NCI-H2171 treated with DMSO at 0.1 percent for 48 hours (cell line): ENCODE measurements around the gene RYK.
"Not testable (repeated sequence)": the region's sequence is repeated elsewhere in the genome, so short reads cannot be mapped to it uniquely, and the experiment has no call there.

Experiments used
- DNase-seq: peaks from one replicate; lab custom pipeline; 2025; lab: John Stamatoyannopoulos, UW

The RYK gene

DNA sequence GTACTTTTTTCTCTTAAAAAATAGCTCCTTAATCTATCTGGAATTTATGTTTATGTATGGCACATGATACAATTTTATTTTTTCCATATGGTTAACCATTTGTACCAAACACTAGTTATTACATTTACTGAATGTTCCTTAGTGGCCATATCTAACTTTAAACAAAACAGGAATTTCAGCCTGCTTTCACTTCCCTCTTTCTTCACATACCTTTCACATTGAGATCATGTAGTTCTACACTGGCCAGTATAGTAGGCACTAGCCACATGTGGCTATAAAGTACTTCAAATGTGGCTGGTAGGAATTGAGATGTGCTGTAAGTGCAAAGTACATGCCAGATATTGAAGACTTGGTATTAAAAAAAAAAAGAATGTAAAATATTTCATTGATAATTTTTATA is 4.7 kb upstream of the RYK start:
- no peak for DNase-seq

DNA sequence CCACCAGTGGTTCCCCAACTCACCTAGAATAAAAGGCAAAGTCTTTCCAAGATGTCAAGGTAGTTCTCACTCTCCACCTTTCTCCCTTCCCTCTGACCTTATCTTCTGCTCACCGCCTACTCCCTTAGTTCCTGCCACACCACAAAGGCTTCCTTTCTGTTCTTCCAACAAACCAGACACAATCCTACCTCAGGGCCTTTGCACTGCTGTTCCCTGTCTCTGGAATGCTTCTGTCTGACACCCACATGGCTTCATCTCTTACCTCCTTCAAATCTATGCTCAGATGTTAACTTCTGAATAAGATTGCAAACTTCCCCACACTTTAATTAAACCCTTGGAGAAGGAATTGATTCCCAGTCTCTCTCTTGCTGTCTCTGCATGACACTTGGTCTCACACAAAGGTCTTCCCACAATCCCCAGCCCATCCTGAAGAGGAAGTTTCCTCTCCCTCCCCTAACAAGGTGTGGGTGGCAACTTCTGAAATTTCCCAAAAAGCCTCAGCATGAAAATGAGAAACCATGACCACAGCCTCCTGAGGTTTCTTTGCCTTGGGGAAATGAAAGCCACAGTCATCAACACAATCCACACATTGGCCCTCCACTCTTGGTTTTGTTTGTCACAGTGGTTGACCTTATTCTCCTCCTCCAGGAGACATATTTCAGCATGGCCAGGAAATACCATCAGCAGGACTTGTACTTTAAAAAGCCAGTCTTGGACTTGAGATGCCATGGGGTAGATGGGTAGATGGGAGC is 3.0 kb upstream of the RYK start:
- no peak for DNase-seq

DNA sequence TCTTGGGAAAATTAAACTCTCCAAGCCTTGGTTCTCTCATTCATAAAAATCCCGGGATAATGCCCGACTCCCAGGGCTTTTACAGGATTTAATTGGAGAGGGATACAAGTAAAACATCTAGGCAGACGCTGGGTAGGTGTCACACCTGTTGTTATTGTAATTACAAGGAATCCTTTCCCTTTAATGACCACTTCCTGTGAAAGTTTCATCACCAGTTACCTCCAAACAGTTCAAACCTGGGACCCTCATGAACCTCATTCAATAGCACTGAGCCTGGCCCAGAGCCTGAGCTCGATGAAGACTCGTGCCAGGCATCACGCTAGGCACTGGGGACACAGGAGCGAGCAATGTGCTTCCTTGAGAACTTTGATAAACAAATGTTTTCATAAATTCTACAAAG is 2.1 kb upstream of the RYK start:
- no peak for DNase-seq

DNA sequence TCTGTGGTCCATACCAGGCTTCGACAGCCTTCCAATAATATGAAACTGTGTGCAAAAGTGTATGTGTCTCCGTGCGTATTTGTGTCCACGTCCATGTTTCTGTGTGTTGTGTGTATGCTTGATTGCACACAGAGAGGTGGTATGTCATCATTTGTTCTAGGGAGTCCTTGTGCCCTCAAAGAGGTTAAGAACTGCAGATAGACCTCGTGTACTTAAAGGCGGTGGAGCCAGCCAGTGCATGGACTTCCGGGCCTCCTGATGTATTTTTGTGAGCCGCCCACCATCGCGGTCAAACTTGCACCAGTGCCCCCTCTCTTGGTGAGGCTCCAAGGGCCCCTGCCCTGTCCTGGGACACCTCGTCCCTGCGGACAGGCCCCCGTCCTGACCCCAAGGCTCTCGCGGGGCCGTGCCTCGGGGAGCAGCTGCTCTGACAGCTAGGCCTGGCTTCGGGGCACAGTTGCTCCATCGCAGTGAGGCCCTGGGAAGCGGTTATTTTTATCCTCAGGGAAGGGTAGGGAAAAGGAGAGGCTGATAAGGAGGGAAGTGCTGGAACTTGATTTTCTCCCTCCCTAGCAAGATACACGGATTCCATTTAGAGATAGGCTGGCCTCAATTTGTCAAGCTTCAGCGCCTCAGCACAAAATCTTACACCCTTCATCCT is 1.2 kb upstream of the RYK start:
- DNase-seq: no peak

DNA sequence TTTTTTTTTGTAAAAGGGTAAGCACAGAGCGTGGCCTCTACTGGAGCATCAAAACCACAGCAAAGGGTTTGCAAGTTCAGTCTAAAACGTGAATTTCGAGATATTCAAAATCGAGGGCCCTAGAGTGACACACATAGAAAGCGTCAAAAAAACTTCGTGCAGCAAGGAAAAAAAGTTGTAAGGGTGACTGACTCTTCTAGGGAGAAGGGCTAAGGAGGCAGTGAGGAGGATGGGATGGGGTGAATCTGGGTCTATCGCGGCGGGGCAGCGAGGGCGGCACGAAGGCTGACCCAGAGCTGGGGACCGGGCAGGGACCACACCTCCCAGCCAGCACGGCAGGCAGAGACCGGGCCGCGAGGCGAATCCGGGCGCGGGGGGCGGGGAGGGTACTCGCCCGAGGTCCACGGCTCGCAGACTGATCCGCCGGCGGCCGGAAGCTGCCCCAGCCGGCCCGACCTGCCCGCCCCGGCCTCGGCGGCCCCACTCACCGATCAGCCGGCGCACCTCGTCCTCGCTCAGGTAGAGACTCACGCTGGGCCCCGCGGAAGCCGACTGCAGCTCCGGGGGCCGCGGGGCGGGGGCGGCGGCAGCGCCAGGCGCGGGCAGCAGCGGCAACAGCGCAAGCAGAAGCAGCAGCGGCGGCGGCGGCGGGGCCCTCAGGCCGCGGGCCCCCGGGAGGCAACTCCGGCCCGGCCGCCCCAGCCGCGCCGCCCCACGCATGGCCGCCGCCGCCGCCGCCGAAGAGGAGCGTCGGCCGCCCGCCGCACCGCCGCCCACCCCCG is 533 bp downstream of the RYK start:
- DNase-seq: peak; percentile 51

DNA sequence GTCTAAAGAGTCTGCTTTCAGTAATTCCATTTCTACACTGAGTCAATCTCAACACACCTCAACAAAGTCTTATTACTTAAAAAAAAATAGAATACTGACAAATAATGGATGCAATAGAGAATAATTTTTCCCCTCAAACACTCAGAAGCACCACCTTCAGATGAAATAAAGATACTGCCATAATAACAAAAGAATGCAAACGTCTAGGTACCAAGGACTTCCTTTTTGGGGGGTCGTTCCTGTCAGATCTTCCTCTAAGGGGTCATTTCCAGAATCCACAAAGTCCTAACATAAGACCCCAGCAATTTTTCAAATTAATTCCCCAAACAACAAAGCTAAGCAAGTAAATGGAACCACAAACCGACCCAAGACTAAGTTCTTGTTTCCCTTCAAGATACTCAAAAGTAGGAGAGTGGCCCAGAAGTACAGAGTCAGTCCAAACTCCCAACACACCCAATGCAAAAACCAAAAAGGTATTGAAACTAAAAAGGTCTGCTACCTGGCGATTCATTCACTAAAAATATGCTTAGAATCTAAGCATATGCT is 1.3 kb downstream of the RYK start:
- DNase-seq: no peak

DNA sequence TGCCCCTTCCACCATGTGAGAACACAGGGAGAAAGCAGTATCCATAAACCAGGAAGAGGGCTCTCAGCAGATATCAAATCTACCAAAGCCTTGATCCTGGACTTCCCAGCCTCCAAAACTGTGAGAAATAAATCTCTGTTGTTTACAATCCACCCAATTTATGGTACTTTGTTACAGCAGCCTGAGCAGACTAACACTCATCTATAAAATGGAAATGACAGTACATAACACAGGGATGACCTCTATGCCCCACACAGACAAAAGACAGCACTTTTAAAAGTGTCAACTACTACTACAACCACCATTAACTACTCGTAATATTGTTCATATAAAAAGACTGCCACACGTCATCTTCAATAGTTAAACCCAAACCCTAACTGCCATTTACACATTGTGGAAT is 5.7 kb downstream of the RYK start:
- DNase-seq: no peak

DNA sequence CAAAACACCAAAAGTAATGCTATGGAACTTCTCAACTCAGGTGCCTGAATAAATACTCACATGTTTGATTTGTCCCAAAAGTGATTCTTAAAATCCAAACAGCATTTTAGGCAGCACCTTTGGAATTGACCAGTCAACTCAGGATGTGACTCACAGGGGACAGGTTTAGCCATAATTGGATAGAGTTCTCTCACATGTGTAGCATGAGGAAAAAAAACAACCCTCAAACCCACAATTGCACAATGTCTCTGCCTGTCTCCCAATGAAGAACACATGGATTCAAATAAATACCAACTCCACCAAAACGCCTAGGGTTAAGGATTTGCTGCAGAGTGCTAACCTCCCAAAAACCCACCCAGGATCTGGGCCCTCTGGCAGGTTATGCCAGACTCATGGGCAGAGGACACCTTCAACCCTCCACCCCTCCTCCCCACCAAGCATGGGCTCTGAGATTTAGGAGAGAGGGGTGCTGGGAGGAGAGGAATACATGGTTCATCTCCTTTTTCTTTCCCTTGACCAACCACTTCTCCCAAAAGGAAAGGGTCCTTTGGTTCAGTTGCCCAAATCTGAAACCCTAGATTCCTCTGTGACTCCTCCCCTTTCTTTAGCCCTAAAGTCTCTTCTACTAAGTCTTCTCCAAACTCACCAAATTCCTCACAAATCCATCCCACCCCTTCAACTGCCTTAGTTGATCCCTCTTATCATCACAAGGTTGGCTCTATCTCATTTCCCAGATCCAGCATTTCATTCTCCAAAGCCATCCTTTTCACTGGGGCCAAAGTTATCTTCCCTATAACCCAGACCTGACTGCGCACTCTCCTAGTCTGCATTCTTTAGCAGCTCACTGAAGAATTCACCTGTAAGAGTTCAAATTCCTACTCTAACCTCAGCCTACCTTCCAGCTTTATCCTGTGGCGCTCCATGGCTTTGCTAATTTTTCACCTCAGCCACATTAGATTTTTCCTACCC is 7.7 kb downstream of the RYK start:
- DNase-seq: no peak

DNA sequence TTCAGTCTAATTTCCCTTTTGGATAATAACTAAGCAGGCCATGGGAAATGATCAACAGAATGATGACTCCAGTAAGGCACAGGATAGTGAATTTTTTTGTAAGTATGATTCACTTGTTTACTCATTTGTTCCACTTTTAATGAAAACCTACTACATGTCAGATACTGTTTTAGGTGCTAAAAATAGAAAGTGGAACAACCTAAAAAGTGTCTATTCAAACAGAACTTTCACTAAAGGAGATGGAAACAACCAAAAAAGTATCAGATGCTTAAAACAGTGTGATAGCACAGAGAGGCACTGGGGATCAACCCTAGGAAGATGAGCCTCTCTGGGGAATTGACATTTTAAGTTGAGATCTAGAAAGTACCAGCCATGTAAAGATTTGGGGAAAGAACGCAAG is 11.1 kb downstream of the RYK start:
- no peak for DNase-seq

DNA sequence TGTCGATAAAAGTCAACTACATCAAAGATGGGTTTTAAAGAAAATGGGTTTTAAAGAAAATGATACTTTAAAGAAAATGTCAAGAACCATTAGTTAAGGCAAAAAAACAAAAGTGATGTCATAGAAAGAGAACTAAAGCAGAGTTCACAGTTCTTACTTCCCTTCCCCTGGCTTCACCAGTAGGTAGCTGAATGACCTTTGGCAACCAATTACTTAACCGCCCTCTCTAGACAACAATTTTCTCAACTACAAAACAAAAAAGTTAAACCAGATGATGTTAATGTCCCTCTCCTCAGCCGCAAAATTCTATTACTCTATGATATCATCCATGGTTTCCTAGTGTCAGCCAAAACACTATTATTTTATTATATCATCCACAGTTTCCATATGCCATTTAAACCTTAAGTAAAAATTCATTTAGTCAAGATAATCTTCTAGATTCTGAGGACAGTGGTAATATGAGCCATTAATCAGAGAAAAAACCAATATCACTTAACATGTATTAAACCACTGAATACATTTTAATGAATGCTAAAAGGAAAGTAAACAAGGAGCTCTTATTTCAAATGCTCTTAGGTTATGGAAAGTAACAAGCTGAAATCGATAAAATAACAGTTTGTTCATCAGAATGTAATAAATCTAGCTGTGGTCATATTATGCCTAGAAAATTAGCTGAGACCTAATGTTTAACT is 13.1 kb downstream of the RYK start:
- DNase-seq: no peak

DNA sequence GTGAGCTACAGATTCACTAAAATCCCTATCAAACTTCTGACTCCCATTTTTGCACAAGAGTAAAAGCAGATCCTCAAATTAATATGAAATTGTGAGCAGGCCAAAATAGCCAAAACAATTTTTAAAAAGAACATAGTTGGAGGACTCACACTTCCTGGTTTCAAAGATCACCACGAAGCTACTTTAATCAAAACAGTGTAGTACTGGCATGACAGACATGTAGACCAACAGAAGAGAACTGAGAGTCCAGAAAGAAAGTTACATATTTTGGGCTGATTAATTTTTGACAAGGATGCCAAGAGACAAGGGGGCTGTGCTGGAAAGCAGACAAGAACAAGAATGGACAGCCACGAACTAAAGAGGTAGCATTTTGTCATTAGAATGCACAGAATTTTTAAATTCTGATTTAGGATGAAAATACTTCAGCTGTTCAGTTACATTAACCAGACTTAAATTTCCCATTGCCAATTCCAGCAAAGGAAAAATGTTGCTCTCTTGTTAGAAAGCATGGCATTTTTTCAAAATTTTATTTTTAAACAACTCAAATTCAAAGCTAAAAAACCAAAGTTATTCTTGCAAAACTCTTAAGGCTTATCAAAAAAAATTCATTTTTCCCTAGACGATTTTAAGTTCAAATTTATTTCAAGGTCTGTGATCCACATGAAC is 14.0 kb downstream of the RYK start:
- no peak for DNase-seq

DNA sequence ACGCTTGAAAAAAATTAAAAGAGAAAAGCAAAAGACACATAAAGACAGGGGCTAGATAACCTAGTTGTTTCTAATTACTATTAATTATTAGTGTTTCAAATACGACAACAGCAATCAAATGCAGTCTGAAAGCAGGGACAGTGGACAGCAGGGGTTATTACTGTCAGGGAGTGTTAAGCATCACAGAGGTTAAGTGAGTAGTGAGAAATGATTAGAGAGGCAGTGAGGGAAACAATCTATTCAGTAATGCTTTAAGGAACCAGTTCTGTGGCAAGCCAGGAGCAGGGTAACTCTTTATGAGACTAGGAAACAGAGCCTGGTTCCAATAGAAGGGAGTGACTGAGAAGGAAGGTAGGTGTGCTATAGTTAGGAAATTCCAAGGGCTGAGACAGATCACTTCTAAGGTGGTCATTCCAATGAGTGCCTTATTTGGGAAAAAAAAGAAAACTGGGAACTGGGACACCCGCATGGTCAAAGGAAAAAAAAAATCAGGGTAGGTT is 15.0 kb downstream of the RYK start:
- no peak for DNase-seq

DNA sequence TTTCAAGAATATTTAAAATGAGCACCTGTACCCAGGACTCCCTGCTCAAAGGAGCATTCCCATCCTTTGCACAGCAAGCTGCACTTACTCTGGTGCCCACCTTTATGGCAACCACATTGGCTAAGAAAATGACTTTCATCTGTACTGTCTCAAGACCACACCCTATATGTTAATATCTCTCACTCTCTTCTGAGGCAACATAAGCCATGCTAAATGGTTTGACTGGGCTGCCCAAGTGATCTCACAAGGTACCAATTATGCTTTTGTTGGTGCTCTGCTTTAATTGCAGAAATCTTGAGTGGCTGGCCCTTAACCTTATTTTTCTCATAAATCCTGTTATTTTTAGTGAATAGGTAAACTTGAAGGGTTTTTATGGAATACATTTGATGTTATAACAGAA is 17.7 kb downstream of the RYK start:
- no peak for DNase-seq

DNA sequence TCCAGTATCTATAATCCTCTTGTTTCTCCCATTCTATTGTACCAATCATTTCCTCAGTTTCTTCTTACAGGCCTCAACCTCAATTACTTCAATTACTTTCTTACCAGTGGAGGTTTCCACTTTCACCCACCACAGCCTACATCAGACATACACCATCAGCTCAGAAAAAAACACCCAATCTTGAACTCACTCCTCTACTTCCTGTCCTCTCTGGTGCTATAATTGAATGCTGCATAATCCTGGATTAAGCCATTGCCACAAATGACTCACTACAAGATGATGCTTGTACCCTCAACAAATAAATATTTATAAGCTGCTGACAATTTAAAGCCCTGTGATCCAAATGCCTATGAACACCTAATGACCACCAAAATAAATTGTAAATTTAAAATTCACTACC is 18.5 kb downstream of the RYK start:
- no peak for DNase-seq

DNA sequence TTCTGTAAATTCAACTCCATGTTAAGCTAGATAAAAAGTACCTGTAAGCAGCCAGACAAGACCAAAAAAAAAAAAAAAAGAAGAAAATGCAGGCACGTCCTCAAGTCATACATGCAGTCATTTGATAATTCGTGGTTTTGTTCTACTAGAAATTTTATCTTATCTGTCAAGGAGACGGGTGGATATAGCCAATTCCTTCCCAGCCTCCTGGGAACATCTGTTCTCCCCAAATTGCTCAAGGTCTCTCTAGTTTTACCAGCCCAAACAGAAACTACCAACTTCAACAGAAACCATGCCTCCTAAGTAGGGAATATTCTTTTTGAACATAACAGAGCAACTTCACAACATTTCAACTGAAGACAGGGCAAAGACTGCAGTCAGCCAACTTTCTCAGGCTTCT is 19.5 kb downstream of the RYK start:
- DNase-seq: no peak

DNA sequence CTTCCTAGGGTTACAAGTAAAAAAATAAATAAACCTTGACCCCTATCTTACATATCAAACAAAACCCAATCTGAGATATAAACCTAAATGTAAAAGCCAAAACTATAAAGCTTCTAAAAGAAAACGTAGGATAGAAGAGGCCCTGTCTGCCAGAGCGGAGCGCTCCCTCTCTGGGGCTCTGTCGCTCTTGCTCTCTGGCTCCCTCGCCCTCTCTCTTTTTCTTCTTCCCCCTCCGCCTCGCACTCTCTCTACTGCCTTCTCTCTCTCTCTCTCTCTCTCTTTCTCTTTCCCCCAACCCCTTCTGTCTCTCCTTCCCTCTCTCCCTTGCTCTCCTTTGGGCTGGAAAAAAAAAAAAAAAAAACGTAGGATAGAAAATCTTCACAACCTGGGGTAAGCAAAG is 21.6 kb downstream of the RYK start:
- DNase-seq: no peak

DNA sequence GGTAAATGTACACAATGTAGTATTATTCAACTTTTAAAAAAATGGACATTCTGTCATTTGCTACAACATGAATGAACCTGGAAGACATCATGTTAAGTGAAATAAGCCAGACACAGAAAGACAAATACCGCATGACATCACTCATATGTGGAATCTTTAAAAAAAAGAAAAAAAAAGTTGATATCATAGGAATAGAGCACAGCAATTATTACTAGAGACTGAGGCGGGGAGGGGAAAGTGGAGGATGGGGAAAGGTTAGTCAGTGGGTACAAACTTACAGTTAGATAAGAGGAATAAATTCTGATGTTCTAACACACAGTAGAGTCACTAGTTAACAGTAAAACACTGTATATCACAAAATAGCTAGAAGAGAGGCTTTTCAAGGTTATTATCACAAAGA is 22.2 kb downstream of the RYK start:
- DNase-seq: no peak

DNA sequence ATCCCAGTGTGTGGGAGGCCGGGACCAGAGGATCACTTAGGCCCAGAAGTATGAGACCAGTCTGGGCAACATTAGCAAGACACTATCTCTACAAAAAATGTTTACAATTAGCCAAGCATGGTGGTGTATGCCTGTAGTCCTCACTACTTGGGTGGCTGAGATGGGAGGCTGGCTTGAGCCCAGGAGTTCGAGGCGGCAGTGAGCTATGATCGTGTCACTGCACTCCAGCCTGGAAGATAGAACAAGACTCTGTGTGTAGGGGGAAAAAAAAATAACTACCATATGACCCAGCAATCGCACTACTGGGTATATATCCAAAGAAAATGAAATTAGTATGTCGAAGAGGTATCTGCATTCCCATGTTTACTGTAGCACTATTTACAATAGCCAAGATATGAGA is 22.6 kb downstream of the RYK start:
- no peak for DNase-seq

DNA sequence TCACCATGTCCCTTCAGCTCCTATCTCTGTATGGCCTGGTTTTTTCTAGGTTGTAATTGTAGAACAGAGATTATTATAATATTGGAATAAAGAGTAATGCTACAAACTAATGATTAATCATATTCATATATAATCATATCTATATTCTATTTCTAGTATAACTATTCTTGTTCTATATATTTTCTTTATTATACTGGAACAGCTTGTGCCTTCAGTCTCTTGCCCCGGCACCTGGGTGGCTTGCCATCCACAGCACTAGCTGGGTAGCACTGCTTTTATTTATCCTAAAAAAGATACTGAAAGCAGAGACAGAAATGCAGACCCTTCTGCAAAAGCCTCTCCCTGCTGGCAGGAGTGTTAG is 25.9 kb downstream of the RYK start:
- not testable (repeated sequence) for DNase-seq

DNA sequence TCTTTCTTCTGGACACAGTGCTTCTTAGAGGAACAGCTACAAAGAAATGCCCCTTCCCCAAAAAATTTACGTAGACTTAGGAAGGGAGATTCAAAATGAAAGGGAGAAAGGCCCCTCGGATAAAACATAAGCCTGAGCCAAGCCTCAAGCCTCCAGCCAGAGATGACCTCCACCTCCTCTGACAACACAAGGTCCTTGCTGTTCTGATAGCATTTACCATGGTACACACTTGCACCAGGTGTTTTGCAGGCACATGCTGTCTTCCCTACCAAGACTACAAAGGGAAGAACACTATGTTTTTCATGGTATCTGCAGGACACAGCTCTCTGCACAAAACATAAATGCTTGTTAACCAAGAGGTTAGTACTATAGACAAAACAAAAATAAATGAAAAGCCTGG is 27.8 kb downstream of the RYK start:
- no peak for DNase-seq
